K562 (cell line): ENCODE data around the gene GCHFR. TPM values are rescaled to one million over a fixed set of nuclear protein-coding genes. Genes with fewer than 3 reads are reported as not detected.

ENCODE experiments used
- ATF3 ChIP-seq, 2 experiments: fragments of 450-650 bp in 1 of 2; sonication (generic) in 1 of 2; formaldehyde crosslinking in 1 of 2; IDR thresholded peaks in 1 of 2; conservative IDR thresholded peaks in 1 of 2; 2 replicates each; pipeline versions ENCODE4 v1.6.1 to v1.8.1; 2016 to 2023; ENCODE audit warnings: mild to moderate bottlenecking in 2 of 2, moderate library complexity in 2 of 2, inconsistent platforms in 1 of 2, missing genetic modification reagents in 1 of 2
- C11orf30 ChIP-seq: fragments of 450-650 bp; IDR thresholded peaks from 2 replicates; pipeline ENCODE4 v1.6.1; 2016; ENCODE audit warnings: low read depth, mild to moderate bottlenecking
- CREM ChIP-seq: IDR thresholded peaks from 2 replicates; pipeline ENCODE4 v1.6.1; 2014; ENCODE audit warnings: antibody characterized with exemption, low read depth
- DLX4 ChIP-seq: fragments of 250-450 bp; sonication (Bioruptor Pico); IDR thresholded peaks from 2 replicates; pipeline ENCODE4 v1.6.1; 2021; ENCODE audit warnings: mild to moderate bottlenecking
- FOSL1 ChIP-seq: fragments of 200-800 bp; sonication (Bioruptor generic); conservative IDR thresholded peaks from 2 replicates; pipeline ENCODE4 v1.6.1; 2016; ENCODE audit warnings: missing genetic modification characterization, missing compliant biosample characterization
- HMGN3 ChIP-seq: IDR thresholded peaks from 2 replicates; pipeline ENCODE4 v1.6.1; 2011; ENCODE audit warnings: borderline replicate concordance, low read depth, mild to moderate bottlenecking, mixed read lengths, low read length; ENCODE audit not compliant: insufficient read length; ENCODE audit errors: extremely low read depth
- MAFF ChIP-seq: IDR thresholded peaks from 2 replicates; pipeline ENCODE4 v1.6.1; 2012; ENCODE audit warnings: low read length, improper control_type of control experiment
- PCBP1 ChIP-seq: fragments of 200-400 bp; formaldehyde crosslinking; IDR thresholded peaks from 2 replicates; pipeline ENCODE4 v1.6.1; 2018; ENCODE audit warnings: mild to moderate bottlenecking, low read depth, low read length; ENCODE audit not compliant: poor library complexity, severe bottlenecking
- RERE ChIP-seq: sonication (generic); formaldehyde crosslinking; IDR thresholded peaks from 2 replicates; pipeline ENCODE4 v1.8.0; 2023; ENCODE audit warnings: missing genetic modification reagents, mild to moderate bottlenecking, borderline replicate concordance
- SLC30A9 ChIP-seq: fragments of 250-450 bp; sonication (Bioruptor Pico); IDR thresholded peaks from 2 replicates; pipeline ENCODE4 v1.8.0; 2022; ENCODE audit warnings: mild to moderate bottlenecking, moderate library complexity
- SOX6 ChIP-seq: fragments of 450-650 bp; IDR thresholded peaks from 2 replicates; pipeline ENCODE4 v1.6.1; 2014; ENCODE audit warnings: mild to moderate bottlenecking
- TAF7 ChIP-seq: fragments of 450-650 bp; IDR thresholded peaks from 2 replicates; pipeline ENCODE4 v1.6.1; 2016; ENCODE audit warnings: missing genetic modification characterization, missing compliant biosample characterization
- U2AF1 ChIP-seq: fragments of 200-400 bp; formaldehyde crosslinking; optimal IDR thresholded peaks from 2 replicates; pipeline ENCODE3; 2017; ENCODE audit warnings: mild to moderate bottlenecking, low read depth, low read length, moderate library complexity
- ZNF12 ChIP-seq: sonication (generic); formaldehyde crosslinking; IDR thresholded peaks from 2 replicates; pipeline ENCODE4 v1.4.0; 2020; ENCODE audit warnings: mild to moderate bottlenecking, missing genetic modification reagents
- ZNF232 ChIP-seq: sonication (generic); formaldehyde crosslinking; IDR thresholded peaks from 2 replicates; pipeline ENCODE4 v1.8.0; 2022; ENCODE audit warnings: mild to moderate bottlenecking, missing genetic modification reagents
- ZNF592 ChIP-seq: fragments of 450-650 bp; IDR thresholded peaks from 2 replicates; pipeline ENCODE4 v1.6.1; 2017; ENCODE audit warnings: antibody characterized with exemption, mild to moderate bottlenecking
- polyA plus RNA-seq, 8 experiments: library from polyadenylated mRNA; depleted of rRNA in 4 of 8; stranded (reverse) in 5 of 8; unstranded in 3 of 8; fragments of >200 nt; fragmentation: Nextera tagmentation in 2 of 8; fragmentation: Illumina TruSeq in 1 of 8; extraction: Ambion mirVana in 2 of 8; extraction: Trizol in 1 of 8; gene quantifications; 2 replicates each; pipeline versions ENCODE4 v1.2.1 to v1.2.3, GENCODE V29; 2011 to 2014; ENCODE audit warnings: inconsistent platforms in 1 of 8, missing spikeins in 1 of 8
- total RNA-seq, 7 experiments: library from RNA; depleted of rRNA in 6 of 7; stranded (reverse); fragments of >200 nt in 6 of 7; fragmentation: Illumina TruSeq in 2 of 7; extraction: Trizol in 2 of 7; gene quantifications; 2 replicates each; pipeline versions ENCODE4 v1.2.1 to v1.2.3, GENCODE V29; 2011 to 2021; ENCODE audit warnings: low replicate concordance in 1 of 7

GCHFR gene
- total and polyA plus RNA-seq, 9 of the 15 experiments (the other 6 are each of a cell fraction or from before 2014, with no cell fraction given), result 8.7 to 83.5 (median 20.8) TPM

DNA sequence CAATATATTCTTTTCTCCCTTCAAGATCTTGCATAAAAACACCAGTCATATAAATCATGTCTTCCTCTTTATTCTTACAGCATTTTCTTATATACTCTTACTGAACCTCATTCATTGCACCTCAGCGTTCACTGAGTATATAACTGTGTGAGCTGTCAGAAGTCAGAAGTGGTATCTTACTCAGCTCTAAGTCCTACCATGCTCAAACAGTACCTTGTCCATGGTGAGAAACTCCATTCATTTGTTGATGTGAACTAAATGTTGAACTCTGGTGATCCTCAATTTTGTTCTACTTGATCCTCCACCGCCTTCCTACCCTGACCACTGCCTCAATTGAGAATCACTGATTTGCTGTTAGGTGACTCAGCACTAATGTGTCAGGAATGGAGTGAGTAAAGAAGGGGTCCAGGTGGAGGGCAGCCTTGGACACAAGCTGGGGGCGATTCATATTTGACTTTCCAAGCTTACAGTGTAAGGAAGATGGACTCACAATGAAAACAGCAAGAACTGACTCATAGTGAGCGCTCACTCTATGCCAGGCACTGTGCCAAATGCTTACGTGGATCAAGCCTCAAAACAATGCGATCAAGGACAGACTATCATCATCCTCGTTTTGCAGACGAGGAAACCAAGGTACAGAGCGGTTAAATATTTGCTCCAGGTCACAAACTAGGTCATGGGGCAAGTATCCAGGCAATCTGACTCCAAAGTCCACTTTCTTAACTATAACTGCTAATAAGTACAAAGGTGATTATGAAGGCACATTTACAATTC lies 29.5 kb downstream of the GCHFR start (continued):
- TF ChIP-seq ATF3 (IDR thresholded peaks at IDR 0.05) (peak; percentile 22; the same call in 1 of the 2 replicates), ATF3 (CRISPR knock-in tag; conservative IDR thresholded peaks at IDR 0.05) (no peak), HMGN3 (no peak), MAFF (peak; percentile 70; the same call in 1 of the 2 replicates), ZNF232 (CRISPR knock-in tag) (no peak), ZNF12 (no peak), CREM (peak; percentile 55; the same call in 1 of the 2 replicates), FOSL1 (tag) (0 out of 2 replicates have a peak, but pooled peaks have one; percentile 25), TAF7 (tag) (no peak), SOX6 (no peak), SLC30A9 (CRISPR knock-in tag) (no peak), RERE (no peak), ZNF592 (no peak), C11orf30 (peak; percentile 62), U2AF1 (no peak), PCBP1 (no peak), DLX4 (CRISPR knock-in tag) (no peak)
